ENCODE data around the gene ADRB2.

ADRB2 gene

GRCh38 chr5:148827723-148828122, 1.3 kb downstream of the ADRB2 start:
- DNase-seq (ENCODE audit: insufficient read length, low spot score): no peak
- TF ChIP-seq POU2F2 (IDR thresholded peaks at IDR 0.05; ENCODE audit: low read depth, low read length) (no peak), POLR2A (IDR thresholded peaks at IDR 0.05; ENCODE audit: low read depth, low read length) (no peak), SPI1 (IDR thresholded peaks at IDR 0.05; ENCODE audit: low read depth, low read length) (no peak), PAX5 (IDR thresholded peaks at IDR 0.05; ENCODE audit: insufficient read depth, low read length, severe bottlenecking) (no peak), POLR2AphosphoS5 (IDR thresholded peaks at IDR 0.05; ENCODE audit: low read depth, low read length) (no peak), TAF1 (IDR thresholded peaks at IDR 0.05; ENCODE audit: low read depth, low read length) (no peak)
- FAIRE-seq: no peak

GRCh38 chr5:148828511-148829247, 2.3 kb downstream of the ADRB2 start:
- no peak for FAIRE-seq
- no peak for TF ChIP-seq POLR2AphosphoS5 (IDR thresholded peaks at IDR 0.05; ENCODE audit: low read depth, low read length)
- TF ChIP-seq POLR2A (IDR thresholded peaks at IDR 0.05; ENCODE audit: low read depth, low read length): no peak
- TF ChIP-seq SPI1 (IDR thresholded peaks at IDR 0.05; ENCODE audit: low read depth, low read length): no peak
- no peak for TF ChIP-seq POU2F2 (IDR thresholded peaks at IDR 0.05; ENCODE audit: low read depth, low read length)
- no peak for TF ChIP-seq PAX5 (IDR thresholded peaks at IDR 0.05; ENCODE audit: insufficient read depth, low read length, severe bottlenecking)
- TF ChIP-seq TAF1 (IDR thresholded peaks at IDR 0.05; ENCODE audit: low read depth, low read length): no peak
- no peak for DNase-seq (ENCODE audit: insufficient read length, low spot score)

- DNase-seq (ENCODE audit: insufficient read length, low spot score): no peak
- no peak for FAIRE-seq
- no peak for TF ChIP-seq POLR2A (IDR thresholded peaks at IDR 0.05; ENCODE audit: low read depth, low read length)
Measured at GRCh38 chr5:148829248-148829594, 2.8 kb downstream of the ADRB2 start.

GRCh38 chr5:148829734-148830133, 3.3 kb downstream of the ADRB2 start:
- FAIRE-seq (no peak), DNase-seq (ENCODE audit: insufficient read length, low spot score) (no peak)
- TF ChIP-seq SPI1 (IDR thresholded peaks at IDR 0.05; ENCODE audit: low read depth, low read length) (no peak), TAF1 (IDR thresholded peaks at IDR 0.05; ENCODE audit: low read depth, low read length) (no peak), POLR2AphosphoS5 (IDR thresholded peaks at IDR 0.05; ENCODE audit: low read depth, low read length) (no peak), PAX5 (IDR thresholded peaks at IDR 0.05; ENCODE audit: insufficient read depth, low read length, severe bottlenecking) (no peak)

GRCh38 chr5:148830211-148830610, 3.8 kb downstream of the ADRB2 start:
- FAIRE-seq (no peak), DNase-seq (ENCODE audit: insufficient read length, low spot score) (no peak)
- TF ChIP-seq SPI1 (IDR thresholded peaks at IDR 0.05; ENCODE audit: low read depth, low read length) (no peak), POLR2AphosphoS5 (IDR thresholded peaks at IDR 0.05; ENCODE audit: low read depth, low read length) (no peak), TAF1 (IDR thresholded peaks at IDR 0.05; ENCODE audit: low read depth, low read length) (no peak), POU2F2 (IDR thresholded peaks at IDR 0.05; ENCODE audit: low read depth, low read length) (no peak), POLR2A (IDR thresholded peaks at IDR 0.05; ENCODE audit: low read depth, low read length) (no peak)

GRCh38 chr5:148831590-148832565, 5.5 kb downstream of the ADRB2 start:
- peak; percentile 99 for TF ChIP-seq SPI1 (IDR thresholded peaks at IDR 0.05; ENCODE audit: low read depth, low read length)
- no peak for TF ChIP-seq POLR2AphosphoS5 (IDR thresholded peaks at IDR 0.05; ENCODE audit: low read depth, low read length)
- no peak for TF ChIP-seq POU2F2 (IDR thresholded peaks at IDR 0.05; ENCODE audit: low read depth, low read length)
- no peak for TF ChIP-seq PAX5 (IDR thresholded peaks at IDR 0.05; ENCODE audit: insufficient read depth, low read length, severe bottlenecking)
- no peak for TF ChIP-seq TAF1 (IDR thresholded peaks at IDR 0.05; ENCODE audit: low read depth, low read length)
- no peak for TF ChIP-seq POLR2A (IDR thresholded peaks at IDR 0.05; ENCODE audit: low read depth, low read length)
- no peak for DNase-seq (ENCODE audit: insufficient read length, low spot score)
- peak; percentile 87 for FAIRE-seq

- DNase-seq (ENCODE audit: insufficient read length, low spot score) (no peak), FAIRE-seq (no peak)
- peak; percentile 40 for TF ChIP-seq SPI1 (IDR thresholded peaks at IDR 0.05; ENCODE audit: low read depth, low read length)
- no peak for TF ChIP-seq PAX5 (IDR thresholded peaks at IDR 0.05; ENCODE audit: insufficient read depth, low read length, severe bottlenecking)
Measured at GRCh38 chr5:148833122-148833521, 6.7 kb downstream of the ADRB2 start.

- DNase-seq (ENCODE audit: insufficient read length, low spot score) (no peak), FAIRE-seq (no peak)
- no peak for TF ChIP-seq SPI1 (IDR thresholded peaks at IDR 0.05; ENCODE audit: low read depth, low read length)
- TF ChIP-seq POLR2A (IDR thresholded peaks at IDR 0.05; ENCODE audit: low read depth, low read length): no peak
- no peak for TF ChIP-seq TAF1 (IDR thresholded peaks at IDR 0.05; ENCODE audit: low read depth, low read length)
- TF ChIP-seq POLR2AphosphoS5 (IDR thresholded peaks at IDR 0.05; ENCODE audit: low read depth, low read length): no peak
- no peak for TF ChIP-seq POU2F2 (IDR thresholded peaks at IDR 0.05; ENCODE audit: low read depth, low read length)
- no peak for TF ChIP-seq PAX5 (IDR thresholded peaks at IDR 0.05; ENCODE audit: insufficient read depth, low read length, severe bottlenecking)
Measured at GRCh38 chr5:148833925-148834324, 7.5 kb downstream of the ADRB2 start.

GRCh38 chr5:148834689-148835088, 8.3 kb downstream of the ADRB2 start:
- no peak for TF ChIP-seq POLR2A (IDR thresholded peaks at IDR 0.05; ENCODE audit: low read depth, low read length)
- peak; percentile 95 for FAIRE-seq
- no peak for DNase-seq (ENCODE audit: insufficient read length, low spot score)
